Small intestine (tissue), 16 donors: ENCODE results near the gene C16orf90. TPM values are rescaled to one million over a fixed set of nuclear protein-coding genes. Genes with fewer than 3 reads are reported as not detected.

Experiments
- DNase-seq, 2 donors: peaks; one replicate each; pipeline versions ENCODE4 v3.0.0 to v3.0.0-alpha.2; 2013
- FAIRE-seq: peaks from 2 replicates; lab custom pipeline; 2012; peaks lifted over from hg19 to GRCh38; lab: Jason Lieb, UNC
- H3K27ac ChIP-seq, 3 donors: one replicate each; pipeline ENCODE4 v1.5.1; 2013; ENCODE audit warnings: low read length in 2 of 3, mild to moderate bottlenecking in 2 of 3, control low read depth in 1 of 3, inconsistent platforms in 1 of 3, low read depth in 1 of 3, moderate library complexity in 1 of 3
- H3K27me3 ChIP-seq, 3 donors: one replicate each; pipeline ENCODE4 v1.6.1; 2013; ENCODE audit warnings: low read length in 3 of 3, inconsistent platforms in 1 of 3; ENCODE audit not compliant: control insufficient read depth in 3 of 3, insufficient read depth in 3 of 3
- H3K36me3 ChIP-seq, 3 donors: one replicate each; pipeline ENCODE4 v1.6.1; 2013; ENCODE audit warnings: low read length in 3 of 3, inconsistent platforms in 1 of 3, low read depth in 1 of 3, mild to moderate bottlenecking in 1 of 3, moderate library complexity in 1 of 3; ENCODE audit not compliant: control insufficient read depth in 3 of 3, insufficient read depth in 2 of 3
- H3K4me1 ChIP-seq, 3 donors: one replicate each; pipeline ENCODE4 v1.6.1; 2013; ENCODE audit warnings: low read length in 2 of 3, inconsistent platforms in 1 of 3, low read depth in 1 of 3, mild to moderate bottlenecking in 1 of 3, moderate library complexity in 1 of 3; ENCODE audit not compliant: control insufficient read depth in 3 of 3, insufficient read depth in 2 of 3
- H3K4me3 ChIP-seq, 3 donors: one replicate each; pipeline ENCODE4 v1.5.1; 2013; ENCODE audit warnings: low read length in 3 of 3, control low read depth in 1 of 3, inconsistent platforms in 1 of 3, low read depth in 1 of 3, mild to moderate bottlenecking in 1 of 3, moderate library complexity in 1 of 3
- H3K9me3 ChIP-seq, 2 donors: one replicate each; pipeline ENCODE4 v1.6.1; 2013; ENCODE audit warnings: low read depth in 1 of 2, low read length in 1 of 2; ENCODE audit not compliant: control insufficient read depth in 2 of 2, insufficient read depth in 1 of 2
- WGBS, 3 donors: extraction: QIAGEN DNeasy Blood & Tissue Kit; methylation state at CpG; one replicate each; pipeline ENCODE4 v1.1.7; 2013; 5-methylcytosine and 5-hydroxymethylcytosine counted together
- long read RNA-seq, 10 donors: transcript quantifications; one replicate each; lab custom pipeline, GENCODE V29; 2026
- polyA plus RNA-seq, 4 donors: library from polyadenylated mRNA; stranded (reverse) in 3 of 4; unstranded in 1 of 4; fragments of 200-250 nt in 3 of 4; fragments of 120-200 nt in 1 of 4; gene quantifications; one replicate each; pipeline versions ENCODE4 v1.2.1 to v1.2.3, GENCODE V29; 2013
- donor health status: healthy with polysubstance abuse.
- donor health status: control.
- donor health status: control.
- donor health status: Bipolar disorder and iron deficiency.
- donor health status: healthy.

The C16orf90 gene, protein sequence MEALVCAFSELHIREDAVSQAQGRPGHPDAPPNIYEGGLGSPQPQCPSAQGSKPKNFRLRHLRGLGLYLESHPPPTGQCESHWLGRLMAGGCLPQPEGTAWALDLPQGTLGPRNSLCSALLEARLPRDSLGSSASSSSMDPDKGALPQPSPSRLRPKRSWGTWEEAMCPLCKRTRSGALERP
- polyA plus RNA-seq, result under 1 TPM in 1 of 4 donors, not detected in 3; 0.09 TPM
- long read RNA-seq, donor 1, result 0 reads
- long read RNA-seq, donor 2, result 0 reads
- long read RNA-seq, donor 3, result 0 reads
- long read RNA-seq, donor 4, result 0 reads
- long read RNA-seq, donor 5, result 0 reads
- long read RNA-seq, donor 6, result 0 reads
- long read RNA-seq, donor 7, partial matches to known transcripts, result 39 of 59 reads
- long read RNA-seq, donor 7, other reads (novel, unspliced or antisense), result 20 of 59 reads
- long read RNA-seq, donor 8, result 0 reads
- long read RNA-seq, donor 9, result 0 reads
- long read RNA-seq, donor 10, result 0 reads

DNA sequence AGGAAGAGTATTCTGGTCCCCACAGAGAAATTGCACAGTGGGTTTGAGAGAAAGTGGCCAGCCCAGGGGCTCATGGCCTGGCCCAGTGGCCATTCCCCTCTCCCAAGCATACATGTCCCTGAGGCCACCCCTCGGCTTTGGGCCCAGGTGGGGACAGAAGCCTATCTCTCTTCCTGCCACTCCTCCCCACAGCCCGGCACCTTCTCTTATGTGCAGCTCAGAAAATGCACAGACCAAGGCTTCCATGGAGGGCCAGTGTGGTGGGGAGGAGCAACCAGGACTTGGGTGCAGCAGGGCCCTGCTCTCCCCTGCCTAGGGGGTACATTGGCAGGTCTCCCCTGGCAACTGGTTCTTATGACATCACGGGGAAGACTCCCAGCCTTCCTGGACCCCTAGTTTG lies at the start of gene C16orf90:
Gene C16orf90, minus strand, starts transcription at position 314 of the 400 bp plus-strand sequence. Its CDS starts 68 bp downstream, at position 246.
- no peak for FAIRE-seq
- DNase-seq, result no peak
- no peaks in the 10 kb centered on the region for H3K36me3 ChIP-seq
- no peaks in the 10 kb centered on the region for H3K4me1 ChIP-seq
- H3K27ac ChIP-seq, result no peak within 1 kb of the TSS
- WGBS, 3 donors, result 87 to 92% (median 88%) methylated on average over 3 of the region's 3 CpGs
- no peaks in the 10 kb centered on the region for H3K9me3 ChIP-seq
- no peak within 1 kb of the TSS for H3K4me3 ChIP-seq
- H3K27me3 ChIP-seq, result no peaks in the 10 kb centered on the region

DNA sequence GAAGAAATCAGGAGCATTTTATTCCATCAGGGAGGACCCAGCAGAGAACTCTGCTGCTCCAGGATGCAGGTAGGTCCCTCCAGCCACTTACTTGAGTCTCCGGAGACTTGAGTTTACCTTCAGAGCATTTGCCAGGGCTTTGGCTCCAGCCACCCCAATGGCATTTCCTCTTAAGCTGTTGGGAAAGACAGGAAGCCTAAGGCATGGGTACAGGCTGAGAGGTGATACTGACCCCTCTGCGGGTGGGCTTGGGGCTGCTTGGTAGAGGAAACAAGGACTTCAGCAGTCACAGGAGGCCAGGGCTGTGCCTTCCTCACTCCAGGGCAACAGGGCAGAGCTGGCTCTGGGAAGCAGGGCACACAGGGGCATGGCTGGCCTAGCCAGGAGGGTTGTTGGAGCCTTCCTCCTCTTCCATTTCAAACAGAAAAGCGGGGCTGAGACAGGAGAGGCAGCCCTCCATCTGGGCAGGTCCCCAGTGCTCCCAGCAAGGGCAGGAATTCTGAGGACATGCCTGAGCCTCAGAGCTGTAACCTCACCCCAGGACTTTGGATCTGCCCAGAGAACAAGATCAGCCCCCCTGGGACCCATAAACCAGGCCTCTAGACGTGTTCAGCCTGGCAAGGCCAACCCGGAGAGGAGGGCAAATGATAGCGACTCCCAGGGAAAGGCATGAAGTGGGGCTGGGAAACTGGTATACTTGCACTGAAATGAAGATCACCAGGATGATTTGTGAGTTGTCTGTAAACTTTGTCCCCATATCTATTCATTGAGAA lies 47.5 kb upstream of the C16orf90 start:
- WGBS, 3 donors, result 69 to 74% (median 72%) methylated on average over 6 of the region's 6 CpGs
- Histone ChIP-seq H3K9me3 (no peaks in the 10 kb centered on the region), H3K36me3 (peaks cover 0 to 23% (median 0%) of the 10 kb centered on the region in 3 donors), H3K27ac (no peak overlapping the region), H3K4me1 (no peaks in the 10 kb centered on the region), H3K27me3 (no peaks in the 10 kb centered on the region), H3K4me3 (no peak overlapping the region)
- FAIRE-seq (no peak), DNase-seq (peak in 1 of 2 donors; percentile 45)

DNA sequence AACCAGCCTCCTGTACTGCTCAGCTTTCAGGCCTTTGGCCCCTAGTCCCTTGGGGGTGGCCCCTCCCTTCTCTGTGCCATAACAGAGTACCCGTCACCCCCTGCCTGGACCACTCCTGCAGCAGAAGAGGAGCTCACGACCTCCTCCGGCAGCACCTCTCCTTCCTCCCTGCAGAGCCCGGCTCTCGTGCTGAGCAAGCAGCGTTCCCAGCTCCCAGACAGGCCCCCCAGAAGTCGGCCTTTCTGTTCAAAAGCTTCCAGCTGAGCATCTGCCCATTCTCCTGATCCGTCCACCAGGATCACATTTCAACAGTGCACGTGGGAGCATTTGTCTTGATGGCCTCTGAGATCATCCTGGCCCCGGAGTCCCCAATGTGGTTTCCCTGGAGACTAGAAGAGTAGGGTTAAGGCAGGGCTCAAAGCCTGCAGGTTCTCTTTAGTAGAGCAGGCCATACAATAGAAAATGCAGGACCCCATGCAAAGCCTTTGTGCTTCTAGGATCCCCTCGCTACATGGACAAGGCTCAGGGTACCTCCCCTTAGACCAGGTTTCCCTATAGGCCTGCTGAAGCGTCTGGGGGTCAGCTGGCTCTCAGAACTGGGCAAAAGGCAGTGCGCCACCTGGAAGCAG lies 46.4 kb upstream of the C16orf90 start:
- FAIRE-seq (no peak), DNase-seq (no peak)
- WGBS, 3 donors, result 87 to 91% (median 91%) methylated on average over 13 of the region's 13 CpGs
- no peak overlapping the region for H3K4me3 ChIP-seq
- H3K4me1 ChIP-seq, result no peaks in the 10 kb centered on the region
- no peaks in the 10 kb centered on the region for H3K27me3 ChIP-seq
- peaks cover 0 to 29% (median 0%) of the 10 kb centered on the region in 3 donors for H3K36me3 ChIP-seq
- no peaks in the 10 kb centered on the region for H3K9me3 ChIP-seq
- H3K27ac ChIP-seq, result no peak overlapping the region

DNA sequence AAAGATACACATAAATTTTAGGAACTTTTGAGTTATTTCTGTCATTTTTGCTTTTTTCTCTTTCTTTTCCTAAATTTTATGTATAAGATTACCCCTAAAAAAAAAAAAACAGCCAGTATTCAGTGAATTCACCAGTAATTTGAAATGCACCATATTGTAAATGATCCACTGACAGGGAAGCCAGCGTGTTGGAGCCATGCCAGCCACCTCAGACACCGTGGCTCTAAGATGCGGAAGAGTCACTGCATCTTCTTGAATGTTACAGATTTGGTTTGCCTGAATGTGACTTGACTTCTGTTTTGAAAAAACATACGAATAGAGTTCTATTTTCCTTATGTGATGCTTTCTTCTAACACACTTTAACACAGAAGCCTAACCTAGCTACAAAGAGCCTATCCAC lies 42.9 kb upstream of the C16orf90 start:
- no peak for FAIRE-seq
- H3K27me3 ChIP-seq, result no peaks in the 10 kb centered on the region
- DNase-seq, result no peak
- H3K9me3 ChIP-seq, result no peaks in the 10 kb centered on the region
- no peaks in the 10 kb centered on the region for H3K4me1 ChIP-seq
- no peak overlapping the region for H3K4me3 ChIP-seq
- 79 to 87% (median 86%) methylated on average over 4 of the region's 4 CpGs for WGBS, 3 donors
- no peak overlapping the region for H3K27ac ChIP-seq
- peaks cover 0 to 59% (median 0%) of the 10 kb centered on the region in 3 donors for H3K36me3 ChIP-seq

DNA sequence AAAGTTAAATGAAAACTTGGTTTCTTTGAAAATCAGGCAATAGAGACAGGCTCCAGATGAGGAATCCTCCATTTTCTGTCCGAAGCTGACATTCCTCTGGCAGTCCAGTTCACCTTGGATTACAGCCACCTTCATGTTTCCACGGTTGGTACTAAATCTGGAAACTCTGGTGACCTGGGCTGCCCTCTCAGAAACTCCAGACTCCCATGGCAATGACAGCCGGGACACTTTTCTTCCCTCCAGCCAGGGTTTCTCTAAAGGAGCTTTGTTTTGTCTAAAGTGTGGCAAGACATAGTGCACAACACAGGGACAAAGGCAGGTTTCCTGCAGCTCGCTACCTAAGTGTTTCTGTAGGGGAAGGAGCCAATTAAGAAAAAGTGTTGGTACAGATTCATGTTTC lies 41.6 kb upstream of the C16orf90 start:
- H3K27me3 ChIP-seq, result no peaks in the 10 kb centered on the region
- FAIRE-seq (no peak), DNase-seq (no peak)
- no peak overlapping the region for H3K27ac ChIP-seq
- peaks cover 0 to 67% (median 2%) of the 10 kb centered on the region in 3 donors for H3K36me3 ChIP-seq
- H3K9me3 ChIP-seq, result no peaks in the 10 kb centered on the region
- no peak overlapping the region for H3K4me3 ChIP-seq
- 74 to 85% (median 79%) methylated on average over 4 of the region's 4 CpGs for WGBS, 3 donors
- H3K4me1 ChIP-seq, result no peaks in the 10 kb centered on the region

DNA sequence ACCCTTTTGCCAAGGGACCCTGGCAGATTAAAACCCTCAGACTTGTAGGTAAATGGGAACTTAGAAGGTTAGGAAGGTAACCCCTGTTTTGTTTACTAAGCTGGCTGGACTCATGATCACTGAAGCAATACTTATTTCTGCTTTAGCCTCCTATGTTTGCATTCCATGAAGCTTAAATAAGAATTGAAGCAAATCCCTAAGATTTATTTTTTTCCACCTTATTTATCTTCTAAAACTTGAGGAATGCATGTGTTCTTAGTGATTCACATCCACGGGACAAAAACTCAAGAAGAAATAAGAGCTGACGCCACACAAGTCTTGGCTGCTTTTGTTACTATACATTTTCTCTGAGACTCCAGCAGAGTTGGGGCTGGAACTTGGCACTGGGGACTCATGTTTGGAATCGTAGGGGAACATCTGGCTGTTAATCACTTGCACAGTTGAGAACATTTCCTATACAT lies 41.0 kb upstream of the C16orf90 start:
- DNase-seq (no peak), FAIRE-seq (no peak)
- H3K4me3 ChIP-seq, result no peak overlapping the region
- no peaks in the 10 kb centered on the region for H3K9me3 ChIP-seq
- H3K36me3 ChIP-seq, result peaks cover 2 to 67% (median 4%) of the 10 kb centered on the region in 3 donors
- no peaks in the 10 kb centered on the region for H3K27me3 ChIP-seq
- H3K4me1 ChIP-seq, result no peaks in the 10 kb centered on the region
- H3K27ac ChIP-seq, result no peak overlapping the region
- 73 to 90% (median 86%) methylated on average over 3 of the region's 3 CpGs for WGBS, 3 donors

DNA sequence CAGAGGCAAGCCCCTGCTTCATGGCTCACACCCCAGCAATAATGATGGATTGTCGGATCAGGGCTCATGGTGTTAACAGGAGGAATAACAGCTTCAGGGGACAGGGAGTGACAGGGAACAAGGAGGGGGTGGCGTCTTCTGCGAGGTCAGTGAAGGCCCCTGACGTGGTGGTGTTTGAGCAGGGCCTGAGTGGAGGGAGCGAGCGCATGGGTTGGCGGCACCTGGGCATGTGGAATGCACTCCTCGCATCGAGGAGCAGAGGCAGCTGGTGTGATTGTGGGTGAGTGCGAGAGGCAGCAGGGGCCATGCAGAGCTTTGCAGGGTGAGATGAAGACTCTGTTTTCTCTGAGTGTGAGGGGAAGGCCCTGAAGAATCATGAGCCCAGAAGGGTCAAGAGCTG lies 38.8 kb upstream of the C16orf90 start:
- Histone ChIP-seq H3K4me1 (no peaks in the 10 kb centered on the region), H3K9me3 (no peaks in the 10 kb centered on the region), H3K27me3 (no peaks in the 10 kb centered on the region), H3K27ac (no peak overlapping the region), H3K4me3 (no peak overlapping the region), H3K36me3 (peaks cover 2 to 72% (median 8%) of the 10 kb centered on the region in 3 donors)
- FAIRE-seq (no peak), DNase-seq (no peak)
- WGBS, 3 donors, result 96 to 99% (median 96%) methylated on average over 10 of the region's 10 CpGs

DNA sequence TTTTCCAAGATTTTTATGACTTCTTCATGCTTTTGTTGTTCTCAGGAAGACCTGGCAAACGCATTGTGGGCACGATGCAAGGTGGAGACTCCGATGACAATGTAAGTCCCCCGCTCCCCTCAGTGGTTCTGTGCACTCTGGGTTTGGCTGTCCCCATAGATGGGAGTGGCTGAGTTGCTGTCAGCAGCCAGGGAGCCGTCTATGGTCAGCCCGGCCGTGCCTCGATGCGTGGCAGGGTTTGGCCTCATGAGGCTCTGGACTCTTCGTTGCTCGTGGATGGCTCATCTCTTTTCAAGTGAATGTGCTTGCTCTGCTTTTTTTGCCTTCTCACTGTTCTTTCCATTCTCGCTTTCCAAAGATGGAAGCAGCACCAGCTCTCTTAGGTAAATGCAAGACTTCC lies 37.5 kb upstream of the C16orf90 start:
- H3K27me3 ChIP-seq, result no peaks in the 10 kb centered on the region
- no peak for FAIRE-seq
- H3K27ac ChIP-seq, result no peak overlapping the region
- no peak overlapping the region for H3K4me3 ChIP-seq
- DNase-seq, result no peak
- WGBS, 3 donors, result 90 to 94% (median 92%) methylated on average over 12 of the region's 12 CpGs
- peaks cover 2 to 76% (median 11%) of the 10 kb centered on the region in 3 donors for H3K36me3 ChIP-seq
- peaks cover 0 to 6% of the 10 kb centered on the region in 2 donors for H3K9me3 ChIP-seq
- no peaks in the 10 kb centered on the region for H3K4me1 ChIP-seq
